ENCODE data around the gene DTX1.

GRCh38 chr12:113075137-113075683 lies 18.7 kb downstream of the DTX1 start:
- TF ChIP-seq JUN (IDR thresholded peaks at IDR 0.05; ENCODE audit: low read depth, low read length), result no peak
- no peak for TF ChIP-seq EGR1 (IDR thresholded peaks at IDR 0.05; ENCODE audit: borderline replicate concordance, low read depth, low read length)
- TF ChIP-seq CTCF (IDR thresholded peaks at IDR 0.05; ENCODE audit: control extremely low read depth in 1 of 3, insufficient read depth in 1 of 3, low read depth in 1 of 3, low read length in 3 of 3), result no peak
- TF ChIP-seq POLR2A (IDR thresholded peaks at IDR 0.05; ENCODE audit: control extremely low read depth in 1 of 2, low read depth in 2 of 2, low read length in 2 of 2), result no peak
- no peak for TF ChIP-seq SP1 (IDR thresholded peaks at IDR 0.05; ENCODE audit: low read depth, low read length)
